IMR-90 (cell line): ENCODE results near the gene CHPF2. TPM values are rescaled to one million over a fixed set of nuclear protein-coding genes. Genes with fewer than 3 reads are reported as not detected.

Experiments
- ATAC-seq: fragments of 200-7000 bp; cut with Tn5 transposase; 2 replicates; pipeline ENCODE4 v1.9.1; 2020; ENCODE audit warnings: low read depth, mild to moderate bottlenecking, moderate library complexity
- BruUV-seq: library from RNA; stranded (reverse); fragments of 400-500 nt; replicated peaks from 2 replicates; lab custom pipeline; 2021; lab: Mats Ljungman, UMichigan
- CTCF ChIA-PET: fragments of 300-600 bp; formaldehyde crosslinking; extraction: SDS; loops from one replicate; lab custom pipeline; 2021; ENCODE audit warnings: antibody characterized with exemption; lab: Yijun Ruan, JAX
- POLR2A ChIA-PET: fragments of 300-600 bp; sonication (Branson Sonifier 250); formaldehyde crosslinking; loops from one replicate; lab custom pipeline; 2022; ENCODE audit warnings: antibody characterized with exemption; ENCODE audit not compliant: unreplicated experiment; lab: Charles Lee
- DNase-seq: peaks from one replicate; pipeline ENCODE4 v3.0.0; 2013
- H2AFZ ChIP-seq: replicated peaks from 2 replicates; pipeline ENCODE3; 2013; ENCODE audit warnings: low read length, mild to moderate bottlenecking; ENCODE audit not compliant: poor library complexity
- H2AK5ac ChIP-seq: 2 replicates; pipeline ENCODE4 v1.6.1; 2013; ENCODE audit warnings: low read depth, low read length, inconsistent platforms
- H2AK9ac ChIP-seq: replicated peaks from 2 replicates; pipeline ENCODE3; 2013; ENCODE audit warnings: mild to moderate bottlenecking, low read depth, low read length, moderate library complexity; ENCODE audit not compliant: poor library complexity
- H2BK120ac ChIP-seq: 2 replicates; pipeline ENCODE4 v1.6.1; 2013; ENCODE audit warnings: low read depth, low read length, inconsistent platforms
- H2BK15ac ChIP-seq: 3 replicates; pipeline ENCODE4 v1.6.1; 2013; ENCODE audit warnings: low read depth, low read length, inconsistent platforms
- H2BK20ac ChIP-seq: 2 replicates; pipeline ENCODE4 v1.6.1; 2013; ENCODE audit warnings: low read depth, mild to moderate bottlenecking, inconsistent platforms, low read length, moderate library complexity
- H2BK5ac ChIP-seq: 2 replicates; pipeline ENCODE4 v1.6.1; 2013; ENCODE audit warnings: mild to moderate bottlenecking, low read depth, low read length, inconsistent platforms; ENCODE audit not compliant: poor library complexity, severe bottlenecking
- H3K14ac ChIP-seq: replicated peaks from 2 replicates; pipeline ENCODE4 v1.6.1; 2013; ENCODE audit warnings: low read depth, low read length, inconsistent platforms
- H3K18ac ChIP-seq: 2 replicates; pipeline ENCODE4 v1.6.1; 2013; ENCODE audit warnings: low read depth, low read length, control low read depth
- H3K23ac ChIP-seq: 2 replicates; pipeline ENCODE4 v1.6.1; 2013; ENCODE audit warnings: low read depth, low read length, inconsistent platforms
- H3K27ac ChIP-seq: 2 replicates; pipeline ENCODE4 v1.5.1; 2013; ENCODE audit warnings: mild to moderate bottlenecking, control low read depth, low read length; ENCODE audit not compliant: insufficient read depth
- H3K27me3 ChIP-seq: 2 replicates; pipeline ENCODE4 v1.6.1; 2013; ENCODE audit warnings: low read length; ENCODE audit not compliant: control insufficient read depth, insufficient read depth
- H3K36me3 ChIP-seq: 2 replicates; pipeline ENCODE4 v1.6.1; 2013; ENCODE audit warnings: low read length, mixed read lengths; ENCODE audit not compliant: control insufficient read depth, insufficient read depth
- H3K4ac ChIP-seq: 2 replicates; pipeline ENCODE4 v1.6.1; 2013; ENCODE audit warnings: low read depth, low read length, inconsistent platforms
- H3K4me1 ChIP-seq: 2 replicates; pipeline ENCODE4 v1.6.1; 2013; ENCODE audit warnings: low read length, mixed read lengths; ENCODE audit not compliant: control insufficient read depth, insufficient read depth
- H3K4me2 ChIP-seq: 2 replicates; pipeline ENCODE4 v1.6.1; 2013; ENCODE audit warnings: low read depth, mild to moderate bottlenecking, control low read depth, low read length, moderate library complexity
- H3K4me3 ChIP-seq: 2 replicates; pipeline ENCODE4 v1.5.1; 2013; ENCODE audit warnings: low read depth, mild to moderate bottlenecking, control low read depth, low read length, moderate library complexity; ENCODE audit not compliant: insufficient read depth
- H3K56ac ChIP-seq: 2 replicates; pipeline ENCODE4 v1.6.1; 2013; ENCODE audit warnings: low read length, inconsistent platforms; ENCODE audit not compliant: insufficient read depth; ENCODE audit errors: extremely low read depth
- H3K79me1 ChIP-seq, 2 experiments: 2 replicates each; pipeline ENCODE4 v1.6.1; 2013; ENCODE audit warnings: low read length in 2 of 2, inconsistent platforms in 1 of 2, low read depth in 1 of 2
- H3K9ac ChIP-seq: 2 replicates; pipeline ENCODE4 v1.6.1; 2013; ENCODE audit warnings: low read depth, low read length, control low read depth
- H3K9me1 ChIP-seq: 2 replicates; pipeline ENCODE4 v1.6.1; 2013; ENCODE audit warnings: low read length, inconsistent platforms; ENCODE audit not compliant: insufficient read depth
- H3K9me3 ChIP-seq: 2 replicates; pipeline ENCODE4 v1.6.1; 2013; ENCODE audit warnings: low read length; ENCODE audit not compliant: control insufficient read depth, insufficient read depth
- H4K20me1 ChIP-seq: 2 replicates; pipeline ENCODE4 v1.6.1; 2013; ENCODE audit warnings: low read length, inconsistent platforms; ENCODE audit not compliant: insufficient read depth
- H4K5ac ChIP-seq: 2 replicates; pipeline ENCODE4 v1.6.1; 2013; ENCODE audit warnings: mild to moderate bottlenecking, low read depth, low read length, control low read depth
- H4K8ac ChIP-seq, 2 experiments: 2 replicates each; pipeline ENCODE4 v1.6.1; 2013; ENCODE audit warnings: low read depth in 2 of 2, low read length in 2 of 2, control low read depth in 1 of 2, inconsistent platforms in 1 of 2
- H4K91ac ChIP-seq: 2 replicates; pipeline ENCODE4 v1.6.1; 2013; ENCODE audit warnings: low read depth, low read length, inconsistent platforms; ENCODE audit not compliant: insufficient read depth
- BHLHE40 ChIP-seq: fragments of 150-350 bp; IDR thresholded peaks from 2 replicates; pipeline ENCODE4 v1.6.1; 2016; ENCODE audit warnings: mild to moderate bottlenecking, low read depth, low read length
- CTCF ChIP-seq: conservative IDR thresholded peaks from 2 replicates; pipeline ENCODE4 v1.5.1; 2012; ENCODE audit warnings: mild to moderate bottlenecking, low read depth, low read length, improper control_type of control experiment
- NFE2L2 ChIP-seq: fragments of 150-350 bp; IDR thresholded peaks from 2 replicates; pipeline ENCODE4 v1.6.1; 2016; ENCODE audit warnings: low read depth, mild to moderate bottlenecking, low read length
- POLR2A ChIP-seq: IDR thresholded peaks from 2 replicates; pipeline ENCODE4 v1.6.1; 2012; ENCODE audit warnings: mild to moderate bottlenecking, low read depth, low read length
- RAD21 ChIP-seq: IDR thresholded peaks from 2 replicates; pipeline ENCODE4 v1.6.1; 2012; ENCODE audit warnings: low read length, improper control_type of control experiment
- RCOR1 ChIP-seq: IDR thresholded peaks from 2 replicates; pipeline ENCODE4 v1.6.1; 2012; ENCODE audit warnings: mild to moderate bottlenecking, low read length, improper control_type of control experiment; ENCODE audit not compliant: insufficient replicate concordance
- RFX5 ChIP-seq: IDR thresholded peaks from 2 replicates; pipeline ENCODE4 v1.8.0; 2012; ENCODE audit warnings: low read depth, mild to moderate bottlenecking, low read length, moderate library complexity
- USF2 ChIP-seq: fragments of 150-350 bp; IDR thresholded peaks from 2 replicates; pipeline ENCODE4 v1.6.1; 2017; ENCODE audit warnings: mild to moderate bottlenecking, antibody characterized with exemption, low read length, low read depth
- WGBS, 2 experiments: methylation state at CpG; one replicate each; pipeline versions ENCODE4 v1.1.5 to v1.1.7; 2013; ENCODE audit warnings: missing lambda C conversion rate in 2 of 2; ENCODE audit not compliant: insufficient read length in 1 of 2; ENCODE audit errors: extremely low coverage in 2 of 2; 5-methylcytosine and 5-hydroxymethylcytosine counted together
- dilution Hi-C: fragments of 300-500 bp; cut with HindIII; formaldehyde crosslinking; loops from one replicate; pipeline ENCODE4 v1.14.3; 2018; ENCODE audit warnings: low sequenced_read_pairs; ENCODE audit not compliant: unreplicated experiment
- in situ Hi-C: fragments of 300-500 bp; cut with MboI; formaldehyde crosslinking; loops from 3 replicates; pipeline ENCODE4 v1.14.3; 2019; ENCODE audit warnings: low sequenced_read_pairs, inconsistent platforms, mixed read lengths
- intact Hi-C: fragments of 100-400 bp; cut with micrococcal nuclease; formaldehyde crosslinking; loops from 2 replicates; pipeline ENCODE4 v1.10.0; 2022
- polyA plus RNA-seq, 3 experiments: library from polyadenylated mRNA; depleted of rRNA; stranded (reverse); fragments of >200 nt; gene quantifications; 2 replicates each; pipeline ENCODE4 v1.2.3, GENCODE V29; 2012; ENCODE audit warnings: low replicate concordance in 1 of 3
- total RNA-seq: library from RNA; depleted of rRNA; stranded (reverse); fragments of >200 nt; gene quantifications from 2 replicates; pipeline ENCODE4 v1.2.3, GENCODE V29; 2012

The CHPF2 gene
- total and polyA plus RNA-seq, 2 of the 4 experiments (the other 2 are of a cell fraction): 26.2 to 77.0 TPM

- Histone ChIP-seq H4K5ac (no peak overlapping the region), H3K18ac (no peak overlapping the region), H3K9me1 (0 out of 2 replicates have a peak, but pooled peaks cover 4% of the 10 kb centered on the region), H2AFZ (no peak overlapping the region), H3K23ac (no peak overlapping the region), H3K14ac (no peak overlapping the region), H3K56ac (no peak overlapping the region), H2BK15ac (no peak overlapping the region), H2BK120ac (no peak overlapping the region), H2BK20ac (no peak overlapping the region), H2AK5ac (no peak overlapping the region), H3K27me3 (no peaks in the 10 kb centered on the region), H3K9me3 (no peaks in the 10 kb centered on the region), H3K4ac (no peak overlapping the region), H2AK9ac (no peak overlapping the region), H3K79me1 (peaks cover 0 to 84% of the 10 kb centered on the region in 2 experiments; a peak in 3 of 4 replicates), H3K27ac (no peak overlapping the region), H2BK5ac (no peak overlapping the region), H4K91ac (no peak overlapping the region), H3K4me3 (no peak overlapping the region), H3K36me3 (peaks cover 75% of the 10 kb centered on the region), H4K8ac (no peak overlapping the region), H3K4me1 (peaks cover 7% of the 10 kb centered on the region), H3K9ac (no peak overlapping the region), H3K4me2 (no peak overlapping the region), H4K20me1 (peaks cover 80% of the 10 kb centered on the region)
- BruUV-seq: no TSS peak
- in situ Hi-C loops: no loop called here
- dilution Hi-C loops: no loop called here
- DNase-seq (no peak), ATAC-seq (no peak)
- 93% methylated on average over 25 of the region's 44 CpGs; no CpG with 5 or more reads in 1 of the 2 experiments for WGBS, 2 experiments
- ChIA-PET POLR2A (no interaction called here), CTCF (interaction anchor here (1.4 kb wide), 1 partner anchor 11 kb away, joined by 4 read pairs; the partner anchor contains the start of gene ABCF2)
- intact Hi-C loops: no loop called here
- TF ChIP-seq POLR2A (no peak), BHLHE40 (no peak), RFX5 (no peak), USF2 (no peak), CTCF (no peak), RCOR1 (no peak), NFE2L2 (no peak), RAD21 (no peak)
Measured at GRCh38 chr7:151237244-151238189, 5.2 kb downstream of the CHPF2 start.
